HepG2 (cell line): Measurements from ENCODE around the gene HMG20B. TPM values are rescaled to one million over a fixed set of nuclear protein-coding genes. Genes with fewer than 3 reads are reported as not detected.

ENCODE experiments used
- ATAC-seq: fragments of 200-7000 bp; cut with Tn5 transposase; 3 replicates; pipeline ENCODE4 v1.9.1; 2020; ENCODE audit warnings: mild to moderate bottlenecking, moderate library complexity
- BruUV-seq: library from RNA; stranded (reverse); fragments of 400-500 nt; replicated peaks from 2 replicates; lab custom pipeline; 2021; lab: Mats Ljungman, UMichigan
- CTCF ChIA-PET: fragments of 300-600 bp; formaldehyde crosslinking; extraction: SDS; loops from one replicate; lab custom pipeline; 2021; ENCODE audit warnings: low total read pairs, inconsistent platforms, low intra/inter-chr PET ratio; lab: Yijun Ruan, JAX
- POLR2A ChIA-PET: fragments of 350-600 bp; sonication (Branson Sonifier 250); formaldehyde crosslinking; loops from one replicate; lab custom pipeline; 2020; ENCODE audit warnings: antibody characterized with exemption, inconsistent platforms; lab: Yijun Ruan, JAX
- DNase-seq: peaks from one replicate; pipeline ENCODE4 v3.0.0-alpha.2; 2015; ENCODE audit warnings: low spot score
- FAIRE-seq: peaks from 3 replicates; lab custom pipeline; 2011; peaks lifted over from hg19 to GRCh38; lab: Jason Lieb, UNC
- H2AFZ ChIP-seq: one replicate; pipeline ENCODE4 v1.6.1; 2011; ENCODE audit warnings: low read length, inconsistent platforms
- H3K27ac ChIP-seq: fragments of 300-600 bp; 3 replicates; pipeline ENCODE4 v1.8.0; 2011; ENCODE audit warnings: mixed run types, mild to moderate bottlenecking, mixed read lengths, low read length, inconsistent platforms; ENCODE audit not compliant: insufficient read depth; ENCODE audit errors: extremely low read length
- H3K27me3 ChIP-seq, 2 experiments: fragments of 200-600 bp in 1 of 2; 2 replicates in 1 of 2; 3 replicates in 1 of 2; pipeline versions ENCODE4 v1.6.0 to v1.8.0; 2011; ENCODE audit warnings: low read length in 2 of 2, mild to moderate bottlenecking in 2 of 2, moderate library complexity in 2 of 2, inconsistent platforms in 1 of 2; ENCODE audit not compliant: insufficient read depth in 2 of 2, control insufficient read depth in 1 of 2
- H3K36me3 ChIP-seq, 2 experiments: fragments of 200-600 bp in 1 of 2; replicated peaks in 1 of 2; 2 replicates in 1 of 2; 3 replicates in 1 of 2; pipeline versions ENCODE4 v1.5.1 to v1.8.0; 2011; ENCODE audit warnings: low read length in 2 of 2, inconsistent platforms in 1 of 2; ENCODE audit not compliant: insufficient read depth in 2 of 2, control insufficient read depth in 1 of 2
- H3K4me1 ChIP-seq: 2 replicates; pipeline ENCODE4 v1.5.1; 2012; ENCODE audit warnings: low read length, inconsistent platforms; ENCODE audit not compliant: insufficient read depth
- H3K4me2 ChIP-seq: 2 replicates; pipeline ENCODE4 v1.6.0; 2011; ENCODE audit warnings: low read depth, low read length, inconsistent platforms
- H3K4me3 ChIP-seq, 3 experiments: fragments of 200-600 bp in 1 of 3; sonication (generic), shearing (Covaris generic) in 1 of 3; replicated peaks in 1 of 3; 2 replicates each; pipeline ENCODE4 v1.5.1; 2011 to 2016; ENCODE audit warnings: low read length in 3 of 3, inconsistent platforms in 2 of 3, low read depth in 2 of 3, mild to moderate bottlenecking in 2 of 3, control low read depth in 1 of 3, mixed read lengths in 1 of 3; ENCODE audit not compliant: insufficient read depth in 1 of 3
- H3K79me2 ChIP-seq: one replicate; pipeline ENCODE4 v1.6.1; 2011; ENCODE audit warnings: low read length, inconsistent platforms; ENCODE audit not compliant: insufficient read depth
- H3K9ac ChIP-seq: 2 replicates; pipeline ENCODE4 v1.6.0; 2011; ENCODE audit warnings: mild to moderate bottlenecking, low read depth, low read length, inconsistent platforms; ENCODE audit not compliant: insufficient read depth
- H3K9me3 ChIP-seq: 2 replicates; pipeline ENCODE4 v1.5.1; 2012; ENCODE audit warnings: mild to moderate bottlenecking, low read length
- H4K20me1 ChIP-seq: 2 replicates; pipeline ENCODE4 v1.6.0; 2011; ENCODE audit warnings: inconsistent platforms, mild to moderate bottlenecking, low read length, moderate library complexity; ENCODE audit not compliant: insufficient read depth
- HIC2 ChIP-seq: sonication (generic); formaldehyde crosslinking; IDR thresholded peaks from 2 replicates; pipeline ENCODE4 v1.9.0; 2022; ENCODE audit warnings: low read depth, missing genetic modification reagents
- KDM4B ChIP-seq: sonication (generic); formaldehyde crosslinking; IDR thresholded peaks from 2 replicates; pipeline ENCODE4 v1.4.0; 2020; ENCODE audit warnings: missing genetic modification reagents
- POLR2AphosphoS2 ChIP-seq: IDR thresholded peaks from 2 replicates; pipeline ENCODE4 v1.6.1; 2011; ENCODE audit warnings: low read depth, low read length, improper control_type of control experiment
- RBFOX2 ChIP-seq: fragments of 200-400 bp; formaldehyde crosslinking; IDR thresholded peaks from 2 replicates; pipeline ENCODE4 v1.6.1; 2017; ENCODE audit warnings: low read depth, mild to moderate bottlenecking, low read length
- ZNF12 ChIP-seq: sonication (generic); formaldehyde crosslinking; IDR thresholded peaks from 2 replicates; pipeline ENCODE4 v1.5.0; 2020; ENCODE audit warnings: missing genetic modification reagents
- ZNF264 ChIP-seq: sonication (generic); formaldehyde crosslinking; IDR thresholded peaks from 2 replicates; pipeline ENCODE4 v1.4.0; 2020; ENCODE audit warnings: missing genetic modification reagents
- ZNF296 ChIP-seq: sonication (generic); formaldehyde crosslinking; conservative IDR thresholded peaks from 2 replicates; pipeline ENCODE4 v1.5.0; 2020; ENCODE audit warnings: mild to moderate bottlenecking, missing genetic modification reagents
- ZNF766 ChIP-seq: sonication (generic); formaldehyde crosslinking; IDR thresholded peaks from 2 replicates; pipeline ENCODE4 v1.5.0; 2020; ENCODE audit warnings: missing genetic modification reagents, borderline replicate concordance
- ZNF770 ChIP-seq: sonication (generic); formaldehyde crosslinking; IDR thresholded peaks from 2 replicates; pipeline ENCODE4 v1.5.0; 2020; ENCODE audit warnings: mild to moderate bottlenecking, missing genetic modification reagents
- WGBS: methylation state at CpG from one replicate; pipeline ENCODE4 v1.1.6; 2017; ENCODE audit warnings: low lambda C conversion rate; 5-methylcytosine and 5-hydroxymethylcytosine counted together
- in situ Hi-C: cut with HindIII; loops from 2 replicates; pipeline ENCODE4 v1.10.0; 2017; ENCODE audit warnings: low pct_unique_long_range_greater_than_20kb; ENCODE audit not compliant: extremely low pct_ligation_motif_present
- intact Hi-C: fragments of 100-400 bp; cut with micrococcal nuclease; formaldehyde crosslinking; loops from one replicate; pipeline ENCODE4 v1.10.0; 2022; ENCODE audit not compliant: unreplicated experiment
- polyA plus RNA-seq, 8 experiments: library from polyadenylated mRNA; depleted of rRNA in 3 of 8; stranded (reverse) in 7 of 8; unstranded in 1 of 8; fragments of >200 nt; fragmentation: Illumina TruSeq in 4 of 8; extraction: Trizol in 4 of 8; gene quantifications; 2 replicates each; pipeline versions ENCODE4 v1.2.1 to v1.2.3, GENCODE V29; 2011 to 2016; ENCODE audit warnings: low read depth in 4 of 8, missing spikeins in 1 of 8, mixed read lengths in 1 of 8; ENCODE audit not compliant: insufficient read depth in 1 of 8
- total RNA-seq, 5 experiments: library from RNA; depleted of rRNA; stranded (reverse); fragments of >200 nt; fragmentation: Illumina TruSeq; extraction: Trizol; gene quantifications; 2 replicates each; pipeline ENCODE4 v1.2.3, GENCODE V29; 2016; ENCODE audit warnings: low read depth in 1 of 5

Gene HMG20B
- total and polyA plus RNA-seq, 2 of the 13 experiments (the other 11 are each of a cell fraction or from before 2014, with no cell fraction given), result 23.9 to 29.2 TPM

DNA sequence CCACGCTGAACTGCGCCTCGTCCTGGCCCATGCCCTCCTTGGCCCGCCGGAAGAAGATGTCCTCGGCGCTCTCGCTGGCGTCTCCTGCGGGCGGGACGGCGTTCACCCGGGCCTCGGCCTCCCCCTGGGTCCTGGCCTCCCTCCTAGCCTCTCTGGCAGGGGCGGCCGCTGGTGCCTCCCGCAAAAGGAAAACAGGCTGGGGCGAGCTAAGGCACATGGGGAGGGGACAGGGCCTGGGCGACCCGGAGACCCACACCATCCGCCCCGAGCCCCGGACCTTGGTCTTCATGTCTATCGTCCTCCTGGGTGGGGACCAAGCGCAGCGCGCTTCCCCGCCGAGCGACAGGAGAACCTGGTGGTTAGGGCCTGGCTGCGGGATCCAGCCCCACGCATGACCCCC is 39.6 kb downstream of the HMG20B start:
- DNase-seq, result no peak

More for the DNA sequence above, 39.6 kb downstream of the HMG20B start:
- no peaks in the 10 kb centered on the region for H3K79me2 ChIP-seq
- no peak overlapping the region for H3K4me2 ChIP-seq
- no TSS peak for BruUV-seq
- intact Hi-C loops, result no loop called here
- ChIA-PET CTCF (no interaction called here), POLR2A (no interaction called here)
- H3K9me3 ChIP-seq, result no peaks in the 10 kb centered on the region
- no peak overlapping the region for H3K9ac ChIP-seq
- FAIRE-seq (no peak), ATAC-seq (no peak)
- H2AFZ ChIP-seq, result no peak overlapping the region
- WGBS, result 99% methylated on average over 17 of the region's 33 CpGs
- in situ Hi-C loops, result no loop called here
- no peaks in the 10 kb centered on the region for H4K20me1 ChIP-seq
- no peaks in the 10 kb centered on the region for H3K27me3 ChIP-seq
- peaks cover 12% of the 10 kb centered on the region for H3K4me1 ChIP-seq
- no peak overlapping the region for H3K4me3 ChIP-seq
- H3K36me3 ChIP-seq, result peaks cover 4 to 13% of the 10 kb centered on the region in 2 experiments; a peak in 2 of 5 replicates
- no peak for TF ChIP-seq POLR2AphosphoS2
- TF ChIP-seq ZNF766 (CRISPR knock-in tag), result no peak
- TF ChIP-seq ZNF296 (CRISPR knock-in tag), result no peak
- no peak for TF ChIP-seq KDM4B
- TF ChIP-seq ZNF264 (CRISPR knock-in tag), result no peak
- no peak for TF ChIP-seq ZNF12 (CRISPR knock-in tag)
- no peak for TF ChIP-seq ZNF770 (CRISPR knock-in tag)
- no peak for TF ChIP-seq RBFOX2
- TF ChIP-seq HIC2 (CRISPR knock-in tag), result no peak
- no peak overlapping the region for H3K27ac ChIP-seq
